ENCODE measurements around the gene TMUB1. TPM values are rescaled to one million over a fixed set of nuclear protein-coding genes. Genes with fewer than 3 reads are reported as not detected.
A peak's percentile ranks its signal among the peaks of the same experiment; 100 is the strongest.

The TMUB1 gene
- total and polyA plus RNA-seq, 9 of the 15 experiments (the other 6 are each of a cell fraction or from before 2014, with no cell fraction given) = 0.14 to 241 (median 74.1) TPM

DNA sequence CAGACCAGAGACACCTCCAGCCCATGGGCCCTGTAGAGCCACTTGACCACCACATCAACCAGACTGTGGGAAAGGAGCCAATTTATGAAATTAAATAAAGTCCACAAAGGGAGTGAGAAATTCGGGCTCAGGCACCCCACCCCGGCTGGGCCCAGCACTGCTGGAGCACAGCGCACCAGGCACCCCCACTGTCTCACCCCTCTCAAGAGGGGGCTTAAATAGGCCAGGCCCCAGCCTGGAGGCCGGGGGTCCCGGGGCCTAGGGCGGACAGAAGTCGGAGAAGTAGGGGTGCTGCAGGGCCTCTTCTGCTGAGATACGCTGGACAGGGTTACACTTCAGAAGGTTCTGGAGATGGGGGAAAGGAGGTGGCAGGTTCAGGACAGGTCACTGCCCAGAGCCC, 29.5 kb downstream of the TMUB1 start:
- Histone ChIP-seq H4K20me1 (replicated peaks; ENCODE audit: control insufficient read depth, insufficient read depth, low read length) (no peaks in the 10 kb centered on the region; the same call in 1 of the 2 replicates), H2AFZ (ENCODE audit: low read depth, low read length) (no peak overlapping the region), H3K27ac (ENCODE audit: extremely low read depth, low read depth, low read length) (no peak overlapping the region), H3K36me3 (ENCODE audit: control insufficient read depth, insufficient read depth, low read length) (no peaks in the 10 kb centered on the region; the same call in 2 of the 3 replicates), H3K27me3 (ENCODE audit: control insufficient read depth in 2 of 2, insufficient read depth in 2 of 2, low read length in 2 of 2) (no peaks in the 10 kb centered on the region), H3K4me3 (no peak overlapping the region), H3K9me3 (replicated peaks; ENCODE audit: control insufficient read depth, insufficient read depth, low read depth, low read length) (no peaks in the 10 kb centered on the region), H3K4me1 (replicated peaks in 1 of 2; ENCODE audit: control insufficient read depth in 2 of 2, insufficient read depth in 2 of 2, low read length in 2 of 2) (peaks cover 28 to 70% of the 10 kb centered on the region in 2 experiments), H3K9me1 (ENCODE audit: control insufficient read depth, insufficient read depth, low read length) (no peaks in the 10 kb centered on the region), H3K4me2 (ENCODE audit: insufficient read depth, low read length) (no peak overlapping the region), H3K9ac (ENCODE audit: insufficient read depth in 1 of 2, low read depth in 2 of 2, low read length in 2 of 2) (peak overlapping the region in 1 of 2 experiments; percentile 47; a peak in 3 of 4 replicates), H3K79me2 (ENCODE audit: control insufficient read depth, insufficient read depth, low read length) (peaks cover 2% of the 10 kb centered on the region)
- POLR2A ChIA-PET = interaction anchor here (1.1 to 1.9 kb wide), 2 partner anchors 7 to 12 kb away, joined by 4 to 6 read pairs; no protein-coding TSS in a partner anchor
- BruUV-seq (replicated peaks) = no TSS peak
- FAIRE-seq (no peak), DNase-seq (ENCODE audit: extremely low read depth in 1 of 4, low spot score in 3 of 4) (no peak), ATAC-seq (no peak)
- intact Hi-C loops (cut with micrococcal nuclease) = no loop called here
- TF ChIP-seq ZFX (CRISPR knock-in tag; IDR thresholded peaks at IDR 0.05) = 0 out of 2 replicates have a peak, but pooled peaks have one; percentile 26
- TF ChIP-seq TAF15 (IDR thresholded peaks at IDR 0.05; ENCODE audit: low read depth, low read length) = no peak
- 0 out of 2 replicates have a peak, but pooled peaks have one; percentile 13 for TF ChIP-seq POLR2G (IDR thresholded peaks at IDR 0.05; ENCODE audit: low read depth, low read length)
- TF ChIP-seq, protein P1, sequence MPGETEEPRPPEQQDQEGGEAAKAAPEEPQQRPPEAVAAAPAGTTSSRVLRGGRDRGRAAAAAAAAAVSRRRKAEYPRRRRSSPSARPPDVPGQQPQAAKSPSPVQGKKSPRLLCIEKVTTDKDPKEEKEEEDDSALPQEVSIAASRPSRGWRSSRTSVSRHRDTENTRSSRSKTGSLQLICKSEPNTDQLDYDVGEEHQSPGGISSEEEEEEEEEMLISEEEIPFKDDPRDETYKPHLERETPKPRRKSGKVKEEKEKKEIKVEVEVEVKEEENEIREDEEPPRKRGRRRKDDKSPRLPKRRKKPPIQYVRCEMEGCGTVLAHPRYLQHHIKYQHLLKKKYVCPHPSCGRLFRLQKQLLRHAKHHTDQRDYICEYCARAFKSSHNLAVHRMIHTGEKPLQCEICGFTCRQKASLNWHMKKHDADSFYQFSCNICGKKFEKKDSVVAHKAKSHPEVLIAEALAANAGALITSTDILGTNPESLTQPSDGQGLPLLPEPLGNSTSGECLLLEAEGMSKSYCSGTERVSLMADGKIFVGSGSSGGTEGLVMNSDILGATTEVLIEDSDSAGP (CRISPR knock-in tag; IDR thresholded peaks at IDR 0.05) = no peak
- in situ Hi-C loops (cut with MboI) = no loop called here
- 93% methylated on average over 8 of the region's 8 CpGs for WGBS (ENCODE audit: insufficient coverage, low coverage, missing lambda C conversion rate)
- CTCF ChIA-PET (ENCODE audit: low intra/inter-chr PET ratio) = no interaction called here

Data from K562 (cell line).